Hepatocyte (in vitro differentiated cells): Measurements from ENCODE around the gene MRTFA. TPM values are rescaled to one million over a fixed set of nuclear protein-coding genes. Genes with fewer than 3 reads are reported as not detected.

Source experiments
- DNase-seq: peaks from one replicate; pipeline ENCODE4 v3.0.0-alpha.2; 2016; ENCODE audit warnings: low spot score
- H2AFZ ChIP-seq: fragments of 200-600 bp; sonication (generic); 2 replicates; pipeline ENCODE4 v1.6.0; 2016; ENCODE audit warnings: antibody characterized with exemption, mild to moderate bottlenecking
- H3K27ac ChIP-seq: fragments of 200-600 bp; sonication (generic); 2 replicates; pipeline ENCODE4 v1.5.1; 2016; ENCODE audit warnings: mild to moderate bottlenecking
- H3K27me3 ChIP-seq: fragments of 200-600 bp; sonication (generic); 2 replicates; pipeline ENCODE4 v1.6.1; 2016
- H3K36me3 ChIP-seq: fragments of 200-600 bp; sonication (generic); replicated peaks from 2 replicates; pipeline ENCODE4 v1.5.1; 2016; ENCODE audit warnings: low read depth; ENCODE audit not compliant: insufficient read depth
- H3K4me1 ChIP-seq: fragments of 200-600 bp; sonication (generic); 2 replicates; pipeline ENCODE4 v1.5.1; 2016; ENCODE audit warnings: mild to moderate bottlenecking, moderate library complexity; ENCODE audit not compliant: insufficient read depth
- H3K4me2 ChIP-seq: fragments of 200-600 bp; sonication (generic); 2 replicates; pipeline ENCODE4 v1.6.0; 2016
- H3K4me3 ChIP-seq: fragments of 200-600 bp; sonication (generic); 2 replicates; pipeline ENCODE4 v1.5.1; 2016; ENCODE audit warnings: mild to moderate bottlenecking
- H3K79me2 ChIP-seq: fragments of 200-600 bp; sonication (generic); 2 replicates; pipeline ENCODE4 v1.6.0; 2017; ENCODE audit warnings: mild to moderate bottlenecking
- H3K9me2 ChIP-seq: fragments of 200-600 bp; sonication (generic); replicated peaks from 2 replicates; pipeline ENCODE4 v1.6.0; 2017; ENCODE audit warnings: mild to moderate bottlenecking; ENCODE audit not compliant: insufficient read depth
- H3K9me3 ChIP-seq: fragments of 200-600 bp; sonication (generic); 2 replicates; pipeline ENCODE4 v1.5.1; 2016; ENCODE audit warnings: low read depth, mild to moderate bottlenecking
- H4K20me1 ChIP-seq: fragments of 200-600 bp; sonication (generic); 2 replicates; pipeline ENCODE4 v1.6.0; 2016; ENCODE audit warnings: mild to moderate bottlenecking; ENCODE audit not compliant: insufficient read depth, poor library complexity, severe bottlenecking
- EZH2 ChIP-seq: fragments of 200-600 bp; sonication (generic); IDR thresholded peaks from 2 replicates; pipeline ENCODE4 v1.6.1; 2016; ENCODE audit warnings: antibody characterized with exemption, mild to moderate bottlenecking, borderline replicate concordance
- EZH2phosphoT487 ChIP-seq: fragments of 200-600 bp; sonication (generic); IDR thresholded peaks from one replicate; pipeline ENCODE4 v1.6.1; 2018; ENCODE audit warnings: antibody characterized with exemption, mild to moderate bottlenecking, low read depth, moderate library complexity; ENCODE audit not compliant: unreplicated experiment, severe bottlenecking
- WGBS: methylation state at CpG from one replicate; pipeline ENCODE4 v1.1.6; 2016; ENCODE audit warnings: low lambda C conversion rate; ENCODE audit errors: missing lambda C conversion rate; 5-methylcytosine and 5-hydroxymethylcytosine counted together
- polyA plus RNA-seq: library from polyadenylated mRNA; unstranded; fragments of >200 nt; fragmentation: Nextera tagmentation; extraction: Ambion mirVana; gene quantifications from 2 replicates; pipeline ENCODE4 v1.2.1, GENCODE V29; 2016
- total RNA-seq: library from RNA; depleted of rRNA; stranded (reverse); fragments of >200 nt; gene quantifications from 2 replicates; pipeline ENCODE4 v1.2.3, GENCODE V29; 2014
- TF ChIP-seq, protein P1 (sequence below): fragments of 200-600 bp; sonication (generic); IDR thresholded peaks from 2 replicates; pipeline ENCODE4 v1.5.1; 2016; ENCODE audit warnings: antibody characterized with exemption, mild to moderate bottlenecking; ENCODE audit not compliant: poor library complexity

MRTFA gene
- total and polyA plus RNA-seq, 2 experiments from 2014 or later = 19.0 to 29.7 TPM

DNA sequence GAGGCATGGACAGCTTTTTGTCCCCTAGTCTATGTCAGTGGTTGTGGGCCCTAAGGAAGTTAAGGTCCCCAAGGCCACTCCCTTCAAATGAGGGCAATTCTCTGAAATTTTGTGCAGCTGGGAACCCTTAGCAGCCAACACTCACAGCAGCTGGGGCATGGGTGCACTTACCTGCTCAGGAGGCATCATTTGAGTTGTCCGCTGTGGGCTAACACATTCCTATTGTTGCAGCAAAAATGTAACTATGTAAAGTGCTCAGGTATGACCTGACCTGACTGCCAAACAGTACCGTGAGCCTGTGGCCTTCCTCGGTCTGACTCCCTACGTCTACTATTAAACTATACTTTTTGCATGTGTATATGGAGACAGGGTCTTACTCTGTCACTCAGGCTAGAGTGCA, 5.8 kb upstream of the MRTFA start:
- no peaks in the 10 kb centered on the region for H3K36me3 ChIP-seq
- H3K27ac ChIP-seq = no peak overlapping the region
- 89% methylated on average over 4 of the region's 4 CpGs for whole genome bisulfite sequencing
- no peak overlapping the region for H3K4me3 ChIP-seq
- H3K9me2 ChIP-seq = no peaks in the 10 kb centered on the region
- H4K20me1 ChIP-seq = no peaks in the 10 kb centered on the region
- H3K4me2 ChIP-seq = no peak overlapping the region
- TF ChIP-seq EZH2 (no peak), EZH2phosphoT487 (no peak)
- TF ChIP-seq, protein P1, sequence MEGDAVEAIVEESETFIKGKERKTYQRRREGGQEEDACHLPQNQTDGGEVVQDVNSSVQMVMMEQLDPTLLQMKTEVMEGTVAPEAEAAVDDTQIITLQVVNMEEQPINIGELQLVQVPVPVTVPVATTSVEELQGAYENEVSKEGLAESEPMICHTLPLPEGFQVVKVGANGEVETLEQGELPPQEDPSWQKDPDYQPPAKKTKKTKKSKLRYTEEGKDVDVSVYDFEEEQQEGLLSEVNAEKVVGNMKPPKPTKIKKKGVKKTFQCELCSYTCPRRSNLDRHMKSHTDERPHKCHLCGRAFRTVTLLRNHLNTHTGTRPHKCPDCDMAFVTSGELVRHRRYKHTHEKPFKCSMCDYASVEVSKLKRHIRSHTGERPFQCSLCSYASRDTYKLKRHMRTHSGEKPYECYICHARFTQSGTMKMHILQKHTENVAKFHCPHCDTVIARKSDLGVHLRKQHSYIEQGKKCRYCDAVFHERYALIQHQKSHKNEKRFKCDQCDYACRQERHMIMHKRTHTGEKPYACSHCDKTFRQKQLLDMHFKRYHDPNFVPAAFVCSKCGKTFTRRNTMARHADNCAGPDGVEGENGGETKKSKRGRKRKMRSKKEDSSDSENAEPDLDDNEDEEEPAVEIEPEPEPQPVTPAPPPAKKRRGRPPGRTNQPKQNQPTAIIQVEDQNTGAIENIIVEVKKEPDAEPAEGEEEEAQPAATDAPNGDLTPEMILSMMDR = no peak
- H2AFZ ChIP-seq = no peak overlapping the region
- no peak for DNase-seq
- H3K9me3 ChIP-seq = no peaks in the 10 kb centered on the region
- peaks cover 11% of the 10 kb centered on the region for H3K4me1 ChIP-seq
- no peaks in the 10 kb centered on the region for H3K27me3 ChIP-seq
- no peaks in the 10 kb centered on the region for H3K79me2 ChIP-seq

DNA sequence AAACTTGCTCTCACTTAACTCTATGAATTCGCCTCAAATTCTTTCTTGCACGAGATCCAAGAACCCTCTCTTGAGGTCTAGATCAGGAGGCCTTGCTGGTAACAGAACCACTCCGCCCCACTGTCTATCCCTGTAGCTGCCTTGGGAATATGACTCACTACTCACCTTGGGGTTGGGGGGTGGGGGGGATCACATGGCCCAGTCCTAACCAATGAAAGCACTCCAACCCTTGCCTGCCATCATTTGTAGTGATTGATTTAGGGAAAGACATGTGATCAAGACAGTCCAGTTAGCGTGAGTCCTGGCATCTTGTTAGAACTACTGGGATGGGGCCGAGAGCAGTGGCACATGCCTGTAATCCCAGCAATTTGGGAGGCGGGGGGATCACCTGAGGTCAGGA, 4.8 kb upstream of the MRTFA start:
- no peak for DNase-seq
- H3K27me3 ChIP-seq = no peaks in the 10 kb centered on the region
- H4K20me1 ChIP-seq = no peaks in the 10 kb centered on the region
- H2AFZ ChIP-seq = no peak overlapping the region
- no peaks in the 10 kb centered on the region for H3K79me2 ChIP-seq
- H3K4me3 ChIP-seq = no peak overlapping the region
- no peak overlapping the region for H3K4me2 ChIP-seq
- H3K9me2 ChIP-seq = no peaks in the 10 kb centered on the region
- H3K4me1 ChIP-seq = peaks cover 11% of the 10 kb centered on the region
- H3K36me3 ChIP-seq = no peaks in the 10 kb centered on the region
- H3K9me3 ChIP-seq = no peaks in the 10 kb centered on the region
- H3K27ac ChIP-seq = no peak overlapping the region
- WGBS = 89% methylated on average over 6 of the region's 6 CpGs
- TF ChIP-seq, protein P1 = no peak
- TF ChIP-seq EZH2phosphoT487 (no peak), EZH2 (no peak)

DNA sequence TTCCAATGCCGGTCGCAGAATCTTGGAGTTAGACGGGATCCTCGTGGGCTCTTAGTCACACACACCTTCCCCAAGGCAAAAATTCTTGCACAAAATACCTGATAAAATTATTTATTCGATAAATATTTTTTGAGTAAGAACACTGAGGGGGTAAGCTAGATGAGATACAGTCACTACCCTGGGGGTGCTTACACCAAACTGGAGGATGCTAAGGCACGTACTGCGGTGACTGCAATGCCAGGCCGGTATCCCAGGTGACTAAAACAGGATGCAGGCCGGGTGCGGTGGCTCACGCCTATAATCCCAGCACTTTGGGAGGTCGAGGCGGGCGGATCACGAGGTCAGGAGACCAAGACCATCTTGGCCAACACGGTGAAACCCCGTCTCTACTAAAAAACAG, 1.7 kb upstream of the MRTFA start:
- TF ChIP-seq EZH2phosphoT487 (no peak), EZH2 (no peak)
- TF ChIP-seq, protein P1 = no peak

More for the DNA sequence above, 1.7 kb upstream of the MRTFA start:
- Histone ChIP-seq H3K4me2 (no peak overlapping the region), H3K9me2 (no peaks in the 10 kb centered on the region), H3K79me2 (peaks cover 30% of the 10 kb centered on the region), H3K4me3 (no peak overlapping the region), H3K27ac (no peak overlapping the region), H3K4me1 (peaks cover 13% of the 10 kb centered on the region), H3K9me3 (no peaks in the 10 kb centered on the region), H3K27me3 (no peaks in the 10 kb centered on the region), H4K20me1 (peaks cover 29% of the 10 kb centered on the region), H2AFZ (no peak overlapping the region), H3K36me3 (no peaks in the 10 kb centered on the region)
- WGBS = 98% methylated on average over 16 of the region's 17 CpGs
- no peak for DNase-seq
